NCI-H446 treated with DMSO at 0.1 percent for 48 hours (cell line): ENCODE measurements around the gene KIF26A.
"Not testable (repeated sequence)": the region's sequence is repeated elsewhere in the genome, so short reads cannot be mapped to it uniquely, and the experiment has no call there.

ENCODE experiments used
- DNase-seq: peaks from one replicate; lab custom pipeline; 2025; lab: John Stamatoyannopoulos, UW

Gene KIF26A

DNA sequence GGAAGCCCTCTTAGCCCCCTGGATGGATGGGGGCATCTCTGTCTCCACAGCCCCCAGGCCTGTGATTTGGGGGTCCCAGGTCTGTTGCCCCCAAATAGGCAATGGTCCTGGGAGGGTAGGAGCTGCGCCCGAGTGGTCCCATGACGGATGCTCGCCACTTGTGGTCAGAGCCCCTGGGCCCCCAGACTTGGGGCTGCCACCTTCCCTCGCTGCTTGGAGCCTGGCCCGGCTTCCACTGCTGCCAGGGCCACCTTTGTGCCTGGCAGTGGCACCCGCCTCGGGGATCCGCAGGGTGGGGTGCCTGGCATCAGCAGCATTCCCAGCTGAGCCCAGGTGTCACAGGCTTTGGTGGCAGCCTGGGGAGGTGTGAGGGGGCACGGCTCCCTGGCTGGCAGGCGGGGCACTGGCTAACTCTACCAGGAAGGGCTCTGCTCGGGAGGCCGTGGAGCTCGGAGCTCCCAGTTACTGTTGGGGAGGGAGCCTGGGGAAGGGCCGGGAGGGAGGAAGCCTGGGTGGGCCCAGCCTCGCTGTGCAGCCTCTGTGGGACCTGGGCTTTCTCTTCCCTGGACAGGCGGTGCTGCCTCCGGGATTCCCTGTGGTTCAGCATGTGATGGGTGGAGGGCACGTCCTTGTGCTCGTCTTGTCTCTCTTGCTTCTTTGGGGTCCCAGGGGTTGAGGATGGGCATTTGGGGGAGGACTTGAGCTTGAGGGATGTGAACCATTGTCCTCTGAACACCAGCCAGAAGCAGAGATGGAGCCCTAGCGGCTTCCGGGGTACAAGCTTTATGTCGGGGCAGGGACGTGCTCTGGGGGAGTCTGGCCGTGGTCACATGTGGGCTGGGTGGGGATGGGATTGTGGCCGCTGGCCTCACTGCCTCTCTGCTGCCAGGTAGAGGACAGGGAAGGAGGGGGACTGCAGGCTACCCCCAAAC lies 5.4 kb downstream of the KIF26A start:
- DNase-seq: no peak

DNA sequence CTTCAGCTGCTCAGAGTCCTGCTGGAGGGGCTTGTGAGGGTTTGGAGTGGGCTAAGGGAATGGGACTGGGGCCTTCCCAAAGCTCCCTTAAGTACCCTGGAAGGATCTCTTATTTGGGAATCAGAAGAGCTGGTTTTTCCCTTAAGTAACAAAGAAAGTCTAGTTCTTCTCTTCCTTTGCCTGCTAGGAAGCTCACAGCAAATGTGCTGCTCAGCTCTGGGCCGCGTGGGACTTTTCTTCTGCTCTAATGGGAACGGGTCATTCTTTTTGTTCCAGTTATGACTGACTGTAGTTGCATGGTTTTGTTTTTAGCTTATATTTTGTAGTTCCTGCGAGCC lies 6.0 kb downstream of the KIF26A start:
- DNase-seq: no peak

DNA sequence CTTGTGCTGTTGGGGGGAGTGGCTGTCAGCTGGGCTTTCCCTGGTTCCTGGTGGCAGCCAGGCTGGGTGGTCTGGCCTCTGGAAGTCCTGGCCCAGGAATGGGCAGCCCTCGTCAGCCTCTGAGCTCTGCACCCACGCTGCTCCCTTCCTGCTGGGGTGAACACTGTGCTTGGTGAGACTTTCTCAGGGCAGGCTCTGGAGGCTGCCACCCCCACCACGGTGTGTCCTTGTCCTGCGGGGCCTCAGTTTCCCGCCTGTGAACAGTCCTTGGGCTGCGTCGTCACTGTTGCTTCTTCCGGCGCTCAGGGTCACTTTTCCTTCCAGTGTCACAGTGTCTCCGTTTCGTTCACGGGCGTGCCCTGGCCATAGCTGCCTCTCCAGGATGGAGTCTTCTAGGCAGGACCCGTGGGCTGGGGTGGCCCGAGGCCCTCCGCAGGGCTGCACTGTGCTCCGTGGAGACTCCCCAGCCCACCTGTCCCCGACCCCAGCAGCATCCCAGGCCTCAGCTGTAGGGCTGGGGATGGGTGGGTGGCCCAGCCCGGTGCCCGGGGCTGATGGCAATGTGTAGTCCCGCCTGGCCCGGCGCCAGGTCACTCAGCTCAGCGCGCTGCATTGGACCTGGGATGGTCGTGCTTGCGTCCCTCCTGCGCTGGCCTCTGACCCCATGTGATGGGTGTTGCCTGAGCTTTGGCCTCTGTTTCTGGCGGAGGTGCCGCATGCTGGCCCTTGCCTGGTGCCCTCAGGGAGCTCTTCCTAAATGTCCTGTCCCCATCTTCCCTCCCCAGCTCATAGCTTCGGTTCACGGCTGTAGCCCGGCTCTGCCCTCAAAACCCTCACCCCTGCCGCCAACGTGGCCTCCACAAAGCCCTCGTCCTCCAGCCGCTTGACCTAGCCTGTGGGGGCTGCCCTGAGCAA lies 6.8 kb downstream of the KIF26A start:
- no peak for DNase-seq

DNA sequence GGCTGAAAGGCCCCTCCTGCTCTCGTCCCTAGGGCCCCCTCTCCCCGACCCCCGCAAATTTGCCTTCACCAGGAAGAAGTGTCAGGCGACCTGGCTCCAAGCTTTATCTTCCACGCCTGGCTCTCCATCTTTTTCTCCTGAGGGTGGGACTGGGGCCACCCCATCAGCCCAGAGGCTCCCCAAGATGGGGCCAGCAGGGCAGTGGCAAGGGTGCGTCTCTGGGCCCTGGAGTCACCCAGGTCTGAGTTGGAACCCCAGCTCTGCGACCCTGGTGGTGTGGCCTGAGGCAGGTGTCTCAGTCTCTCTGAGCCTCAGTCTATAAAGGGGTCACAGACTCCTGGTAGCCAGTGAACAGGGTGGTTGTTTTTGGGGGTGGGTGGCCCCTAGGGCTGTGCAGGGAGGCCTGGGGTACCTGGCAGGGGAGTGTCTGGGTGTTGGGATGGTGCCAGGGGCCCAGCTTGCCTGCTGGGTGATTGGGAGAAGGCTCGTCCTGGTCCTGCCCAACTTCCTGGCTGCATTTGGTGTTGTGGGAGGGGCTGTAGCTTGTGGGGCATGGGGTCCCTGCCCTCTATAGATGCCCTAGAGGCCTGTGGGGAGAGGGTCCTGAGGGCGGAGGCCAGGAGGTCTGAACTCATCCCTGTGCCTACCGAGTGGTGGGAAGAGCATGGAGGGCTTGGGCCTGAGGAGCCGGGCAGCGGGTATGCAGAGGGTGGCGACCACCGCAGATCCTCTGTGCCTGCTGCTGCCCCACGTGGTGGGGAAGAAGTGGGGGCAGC lies 7.6 kb downstream of the KIF26A start:
- DNase-seq: no peak

DNA sequence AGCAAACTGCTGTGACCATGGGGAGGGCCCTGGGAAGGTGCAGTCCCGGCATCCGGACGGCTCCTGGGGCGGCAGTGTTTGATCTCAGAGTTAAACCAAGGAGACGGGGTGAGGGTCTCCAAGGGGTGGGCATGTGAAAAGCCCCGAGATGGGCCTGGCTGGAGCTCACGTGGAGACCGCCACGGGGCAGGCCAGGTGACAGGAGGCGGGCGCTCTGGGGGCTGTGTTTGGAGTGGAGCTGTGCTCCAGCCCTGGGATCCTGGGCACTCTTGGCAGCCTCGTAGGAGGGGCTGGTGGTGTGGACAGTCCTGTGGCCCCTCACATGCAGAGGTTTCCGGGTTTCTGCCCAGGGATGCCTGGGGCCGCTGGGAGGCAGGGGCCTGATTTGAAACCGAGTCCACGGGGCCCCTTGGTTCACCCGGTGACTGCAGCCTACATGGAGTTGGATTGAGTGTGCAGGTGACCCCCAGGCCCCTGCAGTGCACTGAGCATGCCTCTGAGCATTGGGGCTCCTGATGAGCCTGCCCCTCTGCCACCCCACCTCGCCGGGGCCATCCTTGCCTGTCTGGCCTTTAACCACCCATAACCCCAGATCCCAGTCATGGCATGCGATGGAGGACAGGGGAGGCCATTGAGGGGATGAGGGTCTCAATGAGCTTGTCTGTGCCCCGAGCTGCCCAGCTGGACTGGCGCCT lies 8.4 kb downstream of the KIF26A start:
- DNase-seq: no peak

DNA sequence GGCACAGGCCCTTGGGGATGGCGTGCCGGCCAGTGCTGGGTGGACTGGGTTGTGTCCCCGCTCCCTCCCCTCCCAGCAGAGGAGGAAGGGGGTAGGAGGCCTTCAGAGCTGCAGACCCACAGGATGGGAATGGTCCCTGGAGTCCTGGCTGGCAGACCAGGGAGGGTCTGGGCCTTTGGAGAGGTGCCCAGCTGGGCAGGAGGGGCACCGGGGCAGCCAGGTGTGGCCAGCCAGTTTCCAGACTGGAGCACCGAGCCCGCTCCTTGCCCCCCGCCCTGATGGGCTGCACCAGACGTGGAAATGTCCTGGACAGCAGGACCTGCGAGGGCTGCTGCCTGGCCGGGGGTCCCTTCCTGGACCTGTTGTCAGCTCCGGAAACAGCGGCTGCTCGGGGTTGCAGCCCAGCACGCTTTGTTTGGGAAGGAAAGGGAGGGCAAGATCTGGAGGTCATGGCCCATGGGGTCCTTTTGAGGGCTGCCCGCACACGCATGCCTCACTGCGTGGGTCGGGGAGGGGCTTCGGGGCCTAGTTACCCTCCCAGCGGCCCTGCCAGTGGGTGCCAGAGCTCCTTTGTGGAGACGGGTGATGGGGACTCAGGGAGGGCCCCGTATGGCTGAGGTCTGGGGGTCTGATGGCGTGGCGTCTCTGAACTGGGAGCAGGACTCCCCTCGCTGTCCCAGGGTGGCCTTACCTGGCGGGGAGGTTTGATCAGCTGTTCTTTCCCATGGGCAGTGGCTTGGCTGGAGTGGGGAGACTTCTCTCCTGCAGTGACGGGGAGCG lies 9.1 kb downstream of the KIF26A start:
- no peak for DNase-seq

DNA sequence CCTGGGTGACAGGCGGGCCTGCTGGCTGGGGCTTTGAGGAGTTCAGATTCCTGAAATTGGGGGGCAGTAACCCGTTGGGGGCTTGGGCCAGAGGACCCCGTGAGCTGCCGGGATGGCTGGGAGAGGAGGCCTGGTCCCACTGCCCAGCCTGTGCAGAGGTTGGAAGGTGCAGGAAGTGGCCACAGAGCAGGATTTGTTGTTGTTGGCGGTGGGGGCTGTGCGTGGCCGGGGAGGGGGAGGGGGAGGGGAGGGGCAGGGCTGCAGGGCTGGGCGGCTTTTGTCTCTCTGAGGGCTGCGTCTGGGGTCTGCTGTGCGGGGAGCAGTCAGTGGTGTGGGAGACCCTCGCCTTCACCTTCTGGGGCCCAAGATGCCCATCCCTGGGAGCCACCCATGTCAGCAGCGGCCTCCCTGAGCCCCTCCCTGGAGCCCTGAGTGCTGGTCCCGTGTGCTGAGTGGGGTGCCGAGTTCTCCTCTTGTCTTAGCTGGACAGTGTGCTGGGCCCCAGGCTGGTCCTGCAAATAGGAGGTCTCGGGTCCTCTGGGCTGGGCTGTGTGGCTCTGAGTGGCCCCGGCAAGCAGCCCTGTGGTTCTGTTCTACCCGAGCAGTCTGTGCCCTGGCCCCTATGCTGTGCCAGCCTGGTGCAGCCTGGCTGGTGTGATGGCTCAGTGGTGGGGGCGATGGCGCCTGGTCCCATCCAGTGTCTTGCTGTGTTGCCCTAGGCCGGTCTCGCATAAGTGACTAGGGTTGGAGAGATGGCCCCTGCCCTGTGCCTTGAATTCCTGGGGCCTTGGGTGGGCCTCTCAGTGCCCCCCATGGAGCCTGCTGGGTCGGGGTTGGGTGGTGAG lies 10.3 kb downstream of the KIF26A start:
- no peak for DNase-seq

DNA sequence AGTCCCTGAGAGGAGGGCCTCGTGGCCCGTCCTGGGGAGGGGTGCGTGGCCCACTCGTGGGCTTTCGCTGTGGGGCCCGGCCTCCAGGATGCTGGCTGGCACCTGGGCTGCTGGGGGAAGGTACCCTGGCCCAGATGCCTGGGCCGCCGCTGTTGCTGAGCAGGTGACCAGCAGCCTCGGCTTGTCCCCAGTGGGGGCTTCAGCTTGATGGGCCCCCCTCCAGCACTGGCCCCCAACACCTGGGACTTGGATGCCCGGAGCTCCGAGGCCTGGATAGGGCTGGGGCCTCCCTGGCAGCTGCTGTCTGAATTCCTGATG lies 10.8 kb downstream of the KIF26A start:
- no peak for DNase-seq

DNA sequence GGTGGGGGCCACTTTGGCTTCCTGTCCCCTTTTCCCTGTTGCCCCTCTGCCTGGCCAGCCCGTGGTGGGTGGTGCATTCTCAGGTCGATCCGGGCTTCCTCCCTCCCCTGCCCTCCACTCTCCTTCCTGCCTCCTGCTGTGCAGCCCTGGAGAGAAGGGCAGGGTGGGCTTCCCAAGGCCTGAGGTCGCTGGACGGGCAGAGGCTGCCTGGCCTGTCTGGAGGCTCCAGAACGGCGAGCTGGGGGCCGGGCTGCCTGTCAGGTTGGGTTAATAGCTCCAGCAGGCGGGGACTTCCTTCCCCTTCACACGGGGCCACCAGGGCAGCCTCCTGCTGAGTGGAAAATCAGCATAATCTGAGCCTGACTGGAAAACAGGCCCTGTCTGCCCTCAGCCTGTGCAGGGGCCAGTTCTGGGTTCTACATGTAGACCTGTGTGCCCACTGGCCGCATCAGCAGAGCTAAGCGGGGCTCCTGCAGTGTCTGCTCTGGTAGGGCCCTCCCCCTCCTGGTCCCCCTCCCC lies 11.3 kb downstream of the KIF26A start:
- peak; percentile 54 for DNase-seq

DNA sequence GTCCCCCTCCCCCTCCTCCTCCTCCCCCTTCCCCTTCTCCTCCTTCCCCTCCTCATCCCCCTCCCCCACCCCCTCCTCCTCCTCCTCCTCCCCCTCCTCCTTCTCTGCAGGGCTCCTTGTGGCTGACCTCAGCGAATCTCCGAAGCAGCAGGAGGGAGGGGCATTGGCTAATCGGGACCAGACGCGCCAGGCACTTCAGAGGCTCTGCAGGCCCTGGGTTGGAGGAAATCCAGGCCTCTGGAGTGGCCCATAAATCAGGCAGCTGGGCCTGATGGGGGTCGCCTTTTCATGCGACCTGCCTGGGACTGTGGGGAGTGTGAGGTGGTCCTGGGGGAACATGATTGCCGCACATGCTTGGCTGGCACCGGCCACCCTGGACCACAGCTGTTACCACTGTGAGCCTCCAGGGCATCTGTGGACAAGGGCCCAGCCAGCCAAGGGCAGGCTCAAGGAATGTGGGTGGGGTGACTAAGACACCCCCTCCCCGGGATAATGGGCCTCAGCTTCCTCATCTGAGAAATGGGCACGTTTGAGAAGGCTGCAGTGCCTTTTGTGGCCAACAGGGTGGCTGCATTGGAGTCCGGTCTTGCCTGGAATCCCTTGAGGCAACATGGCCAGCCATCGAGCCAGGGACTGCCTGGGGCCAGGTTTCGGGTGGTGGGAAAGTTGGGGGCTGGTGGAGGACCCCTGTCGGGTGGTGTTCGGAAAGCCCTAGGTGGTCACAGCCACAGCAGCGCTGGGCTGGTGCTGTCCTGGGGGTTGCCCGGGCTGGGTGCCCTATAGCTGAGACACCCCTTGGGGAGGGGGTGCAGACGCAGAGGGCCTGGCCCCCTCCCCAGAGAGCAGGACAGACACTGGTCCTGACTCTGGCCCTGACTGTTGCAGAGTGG lies 12.0 kb downstream of the KIF26A start:
- DNase-seq: peak; percentile 87

DNA sequence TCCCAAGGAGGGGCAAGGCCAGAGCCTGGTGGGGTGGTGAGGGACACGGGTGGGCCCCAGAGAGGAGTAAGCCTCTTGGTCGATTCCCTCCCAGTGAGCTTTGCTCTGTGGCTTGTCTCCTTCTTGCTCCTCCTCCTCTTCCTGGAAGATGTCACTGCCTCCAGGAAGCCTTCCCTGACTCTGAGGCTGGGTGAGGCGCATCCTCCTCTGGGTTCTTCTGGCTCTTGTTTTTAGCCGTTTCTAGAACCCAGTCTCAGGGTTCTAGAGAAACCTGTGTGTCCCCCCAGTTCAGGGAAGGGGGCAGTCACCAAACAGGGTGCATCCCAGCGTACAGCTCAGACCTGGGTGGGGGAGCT lies 12.6 kb downstream of the KIF26A start:
- no peak for DNase-seq

DNA sequence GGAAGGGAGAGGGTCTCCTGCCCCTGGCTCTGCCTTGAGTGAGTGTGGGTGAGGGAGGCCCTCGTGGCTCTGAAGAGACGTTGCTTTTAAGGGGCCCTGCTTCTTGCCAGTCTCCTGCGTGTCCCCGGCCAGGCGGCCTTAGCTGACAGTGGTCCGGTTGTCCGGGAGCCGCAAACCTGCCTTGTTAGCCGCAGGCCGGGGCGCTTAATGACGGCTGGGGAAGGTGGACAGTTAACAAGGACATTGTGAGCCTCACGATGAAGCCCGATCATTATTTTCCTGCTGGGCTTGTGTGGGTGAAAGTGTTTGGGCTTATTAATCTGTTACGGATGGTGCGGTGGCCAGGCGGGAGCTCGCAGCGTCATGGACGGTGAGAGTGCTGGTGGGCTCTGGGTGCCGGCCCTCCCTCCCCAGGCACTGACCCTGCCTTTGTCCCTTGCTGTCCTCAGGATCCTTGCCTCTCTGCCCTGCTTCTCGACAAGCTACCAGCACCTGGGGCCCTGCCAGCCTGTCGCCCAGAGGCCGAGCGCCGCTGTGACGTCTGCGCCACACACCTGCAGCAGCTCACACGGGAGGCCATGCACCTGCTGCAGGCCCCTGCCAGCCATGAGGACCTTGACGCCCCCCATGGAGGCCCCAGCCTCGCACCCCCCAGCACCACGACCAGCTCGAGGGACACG lies 13.3 kb downstream of the KIF26A start:
- no peak for DNase-seq

DNA sequence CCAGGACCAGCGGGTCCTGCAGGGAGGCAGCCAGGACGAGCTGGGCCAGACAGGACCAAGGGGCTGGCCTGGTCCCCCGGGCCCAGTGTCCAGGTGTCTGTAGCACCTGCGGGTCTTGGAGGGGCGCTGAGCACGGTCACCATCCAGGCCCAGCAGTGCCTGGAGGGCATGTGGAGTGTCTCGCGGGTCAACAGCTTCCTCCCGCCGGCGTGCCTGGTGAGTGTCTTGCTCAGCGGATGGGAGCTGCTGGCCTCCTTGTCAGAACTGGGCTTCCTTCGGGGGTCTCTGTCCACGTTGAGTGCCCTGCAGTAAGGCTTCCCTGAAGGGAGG lies 13.8 kb downstream of the KIF26A start:
- DNase-seq: no peak

DNA sequence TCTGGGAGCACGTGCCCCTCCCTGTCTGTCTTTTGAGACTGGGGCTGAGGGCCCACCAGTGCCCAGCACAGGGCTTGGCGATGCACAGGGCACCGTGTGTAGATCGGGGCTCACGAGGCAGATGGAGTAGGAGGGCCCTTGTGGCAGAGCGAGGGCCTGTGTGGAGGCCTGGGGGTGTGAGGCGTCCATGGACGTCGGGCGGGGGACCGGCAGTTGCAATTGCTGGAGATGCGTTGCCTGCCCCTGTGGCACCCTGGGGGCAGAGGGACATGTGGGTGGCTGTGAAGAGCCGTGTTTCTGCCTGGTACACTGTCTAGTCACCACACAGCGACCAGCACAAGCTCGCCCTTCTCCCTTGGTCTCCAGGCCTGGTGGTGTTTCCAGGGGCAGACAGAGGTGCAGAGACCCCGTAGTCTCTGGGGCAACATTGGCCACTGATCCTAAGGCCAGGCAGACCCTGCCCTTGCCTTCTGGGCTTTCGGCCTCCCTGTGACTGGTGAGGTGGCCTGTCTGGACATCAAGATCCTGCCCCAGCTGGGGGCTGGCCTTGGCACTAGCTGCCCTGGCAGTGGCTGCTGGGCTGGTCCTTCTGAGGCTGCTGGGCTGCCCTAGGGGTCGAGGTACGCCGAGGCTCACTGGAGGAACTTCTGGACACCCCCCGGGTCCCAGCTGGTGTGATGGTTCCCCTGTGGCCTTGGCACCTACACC lies 14.5 kb downstream of the KIF26A start:
- no peak for DNase-seq

DNA sequence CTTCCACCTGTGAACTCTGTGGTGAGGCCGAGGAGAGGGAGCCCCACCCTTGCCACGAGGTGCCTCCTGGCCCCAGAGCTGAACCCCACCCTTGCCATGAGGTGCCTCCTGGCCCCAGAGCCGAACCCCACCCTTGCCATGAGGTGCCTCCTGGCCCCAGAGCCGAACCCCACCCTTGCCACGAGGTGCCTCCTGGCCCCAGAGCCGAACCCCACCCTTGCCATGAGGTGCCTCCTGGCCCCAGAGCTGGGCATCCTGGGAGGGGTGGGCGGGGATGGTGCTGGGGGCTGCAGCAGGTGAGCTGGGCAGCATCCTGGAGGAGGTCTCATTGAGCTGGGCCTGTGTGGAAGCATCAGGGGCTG lies 15.0 kb downstream of the KIF26A start:
- DNase-seq: not testable (repeated sequence)

DNA sequence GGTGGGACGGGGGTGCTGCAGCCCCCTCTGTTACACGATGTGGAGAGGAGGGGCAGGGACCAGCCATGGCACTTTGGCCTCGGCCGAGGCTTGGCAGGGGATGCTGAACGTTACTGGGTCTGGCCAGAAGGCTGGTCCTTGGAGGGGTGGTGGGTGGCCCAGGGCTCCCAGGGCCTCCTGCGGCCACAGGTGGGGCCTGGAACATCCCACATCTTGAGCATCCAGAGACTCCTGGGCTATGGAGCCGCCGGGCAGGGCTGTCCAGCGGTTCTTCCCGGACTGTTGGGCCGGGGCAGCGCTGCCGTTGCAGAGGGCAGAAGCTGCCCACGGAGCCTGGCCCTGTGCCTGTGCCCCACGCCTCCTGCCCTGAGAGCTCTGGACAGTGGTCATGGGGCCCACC lies 15.9 kb downstream of the KIF26A start:
- DNase-seq: no peak

DNA sequence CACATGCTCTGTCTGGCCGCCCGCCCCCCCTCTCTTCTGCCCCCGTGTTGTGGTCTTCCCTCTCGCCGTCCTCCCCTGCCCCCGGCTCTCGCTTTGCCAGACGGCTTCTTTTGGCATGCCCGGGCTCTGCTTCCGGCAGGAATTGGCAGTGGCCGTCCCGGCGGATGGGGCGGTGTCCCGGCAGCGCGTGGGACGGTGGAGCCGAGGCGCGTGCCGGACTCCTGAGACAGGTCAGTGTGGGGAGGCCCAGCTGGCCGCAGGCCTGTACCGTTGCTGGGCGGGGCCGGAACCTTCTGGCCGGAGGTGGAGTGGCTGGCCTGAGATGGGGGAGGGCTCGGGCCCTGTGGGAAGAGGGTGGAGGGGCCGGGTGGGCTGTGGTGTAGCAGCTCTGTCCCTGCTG lies 17.1 kb downstream of the KIF26A start:
- DNase-seq: no peak

DNA sequence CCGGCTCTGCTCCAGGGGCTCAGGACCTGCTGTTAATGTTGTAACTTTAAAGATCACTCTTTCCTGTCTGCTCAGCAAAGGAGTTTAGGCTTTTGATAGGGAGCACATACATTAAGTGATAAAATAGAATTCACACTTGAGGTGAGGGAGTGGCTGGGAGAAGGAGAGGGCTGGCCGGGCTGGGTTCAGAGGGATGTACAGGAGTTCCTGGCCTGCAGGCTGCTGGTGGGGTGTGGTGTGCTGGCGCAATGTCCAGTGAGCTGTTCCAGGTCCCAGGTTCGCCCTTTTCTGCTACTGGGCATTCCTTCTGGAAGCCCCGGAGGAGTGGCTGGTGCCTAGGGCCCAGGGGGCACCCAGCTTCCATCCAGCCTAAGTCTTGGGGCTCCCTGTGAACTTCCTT lies 17.8 kb downstream of the KIF26A start:
- DNase-seq: no peak
